Neural cell (in vitro differentiated cells): ENCODE measurements around the gene TCF12. TPM values are rescaled to one million over a fixed set of nuclear protein-coding genes. Genes with fewer than 3 reads are reported as not detected.

Experiments used
- H2AFZ ChIP-seq: fragments of 200-600, 300-800 bp; sonication (generic), shearing (Covaris generic); 2 replicates; pipeline ENCODE4 v1.6.0; 2014; ENCODE audit warnings: low read depth, mild to moderate bottlenecking, antibody characterized with exemption, low read length, moderate library complexity
- H3F3A ChIP-seq: fragments of 200-600 bp; shearing (Covaris generic); 2 replicates; pipeline ENCODE4 v1.6.1; 2016; ENCODE audit warnings: mild to moderate bottlenecking, moderate library complexity, mixed read lengths, antibody characterized with exemption, low read length; ENCODE audit not compliant: insufficient read depth, poor library complexity, severe bottlenecking
- H3K27ac ChIP-seq: fragments of 200-600, 300-800 bp; sonication (generic), shearing (Covaris generic); 2 replicates; pipeline ENCODE4 v1.5.1; 2014; ENCODE audit warnings: mild to moderate bottlenecking, low read length, moderate library complexity
- H3K27me3 ChIP-seq: fragments of 300-800, 200-600 bp; sonication (generic), shearing (Covaris generic); 2 replicates; pipeline ENCODE4 v1.6.0; 2014; ENCODE audit warnings: mild to moderate bottlenecking, low read depth, low read length, moderate library complexity; ENCODE audit not compliant: insufficient read depth
- H3K36me3 ChIP-seq: fragments of 300-800, 200-600 bp; sonication (generic), shearing (Covaris generic); 2 replicates; pipeline ENCODE4 v1.5.1; 2014; ENCODE audit warnings: mild to moderate bottlenecking, antibody characterized with exemption, low read length, moderate library complexity; ENCODE audit not compliant: insufficient read depth
- H3K4me2 ChIP-seq: fragments of 300-800, 200-600 bp; sonication (generic), shearing (Covaris generic); 2 replicates; pipeline ENCODE4 v1.6.0; 2014; ENCODE audit warnings: mild to moderate bottlenecking, low read length
- H3K4me3 ChIP-seq: fragments of 300-800, 200-600 bp; sonication (generic), shearing (Covaris generic); 2 replicates; pipeline ENCODE4 v1.5.1; 2014; ENCODE audit warnings: mild to moderate bottlenecking, low read length, moderate library complexity
- H3K79me2 ChIP-seq: fragments of 200-600 bp; shearing (Covaris generic); replicated peaks from 2 replicates; pipeline ENCODE4 v1.6.0; 2014; ENCODE audit warnings: mild to moderate bottlenecking, low read length, moderate library complexity; ENCODE audit not compliant: insufficient read depth
- H3K9ac ChIP-seq: fragments of 300-800, 200-600 bp; sonication (generic), shearing (Covaris generic); 2 replicates; pipeline ENCODE4 v1.6.1; 2016; ENCODE audit warnings: mild to moderate bottlenecking, low read length, mixed read lengths
- H3K9me2 ChIP-seq: fragments of 200-600 bp; shearing (Covaris generic); 2 replicates; pipeline ENCODE4 v1.6.1; 2016; ENCODE audit warnings: mild to moderate bottlenecking, low read length, mixed read lengths; ENCODE audit not compliant: insufficient read depth
- H3K9me3 ChIP-seq: fragments of 200-600, 300-800 bp; sonication (generic), shearing (Covaris generic); 2 replicates; pipeline ENCODE4 v1.6.1; 2016; ENCODE audit warnings: mild to moderate bottlenecking, mixed run types, low read length, moderate library complexity, mixed read lengths
- H4K20me1 ChIP-seq: fragments of 200-600 bp; shearing (Covaris generic); 2 replicates; pipeline ENCODE4 v1.6.1; 2016; ENCODE audit warnings: mild to moderate bottlenecking, mixed run types; ENCODE audit not compliant: insufficient read depth
- EP300 ChIP-seq: fragments of 450-650 bp; conservative IDR thresholded peaks from 2 replicates; pipeline ENCODE4 v1.6.1; 2014; ENCODE audit warnings: antibody characterized with exemption, mild to moderate bottlenecking, moderate library complexity; ENCODE audit not compliant: poor library complexity, severe bottlenecking
- EZH2 ChIP-seq: fragments of 200-600, 300-800 bp; shearing (Covaris generic), sonication (generic); IDR thresholded peaks from 2 replicates; pipeline ENCODE4 v1.6.1; 2014; ENCODE audit warnings: antibody characterized with exemption, low read length, borderline replicate concordance, mild to moderate bottlenecking; ENCODE audit not compliant: insufficient read depth, poor library complexity, severe bottlenecking
- MXI1 ChIP-seq: fragments of 450-650 bp; conservative IDR thresholded peaks from 2 replicates; pipeline ENCODE4 v1.6.1; 2014; ENCODE audit warnings: antibody characterized with exemption, mild to moderate bottlenecking; ENCODE audit not compliant: poor library complexity, severe bottlenecking
- POLR2AphosphoS5 ChIP-seq: IDR thresholded peaks from 2 replicates; pipeline ENCODE4 v1.6.1; 2012
- RAD21 ChIP-seq: fragments of 450-650 bp; conservative IDR thresholded peaks from 2 replicates; pipeline ENCODE4 v1.6.1; 2014; ENCODE audit warnings: antibody characterized with exemption, mild to moderate bottlenecking, moderate library complexity
- REST ChIP-seq: IDR thresholded peaks from 2 replicates; pipeline ENCODE4 v1.6.1; 2012; ENCODE audit warnings: borderline replicate concordance
- SMC3 ChIP-seq: fragments of 450-650 bp; conservative IDR thresholded peaks from 2 replicates; pipeline ENCODE4 v1.6.1; 2014; ENCODE audit warnings: antibody characterized with exemption, mild to moderate bottlenecking, moderate library complexity; ENCODE audit not compliant: poor library complexity
- TAF1 ChIP-seq: IDR thresholded peaks from 2 replicates; pipeline ENCODE4 v1.6.1; 2012; ENCODE audit warnings: low read depth
- polyA plus RNA-seq: library from polyadenylated mRNA; depleted of rRNA; stranded (reverse); fragments of >200 nt; gene quantifications from 2 replicates; pipeline ENCODE4 v1.2.3, GENCODE V29; 2014
- TF ChIP-seq, protein P1 (sequence below): fragments of 450-650 bp; IDR thresholded peaks from 2 replicates; pipeline ENCODE4 v1.5.1; 2014; ENCODE audit warnings: antibody characterized with exemption, mild to moderate bottlenecking, moderate library complexity; ENCODE audit not compliant: poor library complexity, severe bottlenecking

TCF12 gene
- polyA plus RNA-seq, 1 donor from 2014 or later: 52.7 TPM

DNA sequence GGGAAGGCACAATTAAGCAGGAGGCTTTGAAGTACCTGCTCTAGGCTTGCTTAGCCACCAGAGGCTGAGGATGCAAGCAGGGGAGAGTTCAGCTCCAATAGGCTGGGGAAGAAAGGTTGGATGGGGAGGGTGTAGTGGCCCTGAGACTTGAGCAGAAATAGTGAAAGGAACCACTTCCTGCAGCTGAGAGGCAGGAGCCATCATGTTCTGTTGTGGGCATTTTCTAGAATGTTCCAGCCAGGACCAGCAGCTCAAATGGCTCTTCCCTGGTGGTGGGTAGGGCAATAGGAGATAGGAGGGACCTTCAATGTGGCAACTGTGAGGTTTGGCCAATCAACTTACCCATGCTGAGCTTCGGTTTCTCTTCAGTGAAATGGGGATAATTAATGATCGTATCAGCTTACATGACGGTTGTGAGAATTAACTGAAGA is 378.7 kb downstream of the TCF12 start:
- no peaks in the 10 kb centered on the region for H3K9me2 ChIP-seq
- H3K9ac ChIP-seq: no peak overlapping the region
- H3K4me3 ChIP-seq: no peak overlapping the region
- no peaks in the 10 kb centered on the region for H3K9me3 ChIP-seq
- H3K4me2 ChIP-seq: no peak overlapping the region
- no peaks in the 10 kb centered on the region for H3K27me3 ChIP-seq
- H4K20me1 ChIP-seq: no peaks in the 10 kb centered on the region
- TF ChIP-seq, protein P1, sequence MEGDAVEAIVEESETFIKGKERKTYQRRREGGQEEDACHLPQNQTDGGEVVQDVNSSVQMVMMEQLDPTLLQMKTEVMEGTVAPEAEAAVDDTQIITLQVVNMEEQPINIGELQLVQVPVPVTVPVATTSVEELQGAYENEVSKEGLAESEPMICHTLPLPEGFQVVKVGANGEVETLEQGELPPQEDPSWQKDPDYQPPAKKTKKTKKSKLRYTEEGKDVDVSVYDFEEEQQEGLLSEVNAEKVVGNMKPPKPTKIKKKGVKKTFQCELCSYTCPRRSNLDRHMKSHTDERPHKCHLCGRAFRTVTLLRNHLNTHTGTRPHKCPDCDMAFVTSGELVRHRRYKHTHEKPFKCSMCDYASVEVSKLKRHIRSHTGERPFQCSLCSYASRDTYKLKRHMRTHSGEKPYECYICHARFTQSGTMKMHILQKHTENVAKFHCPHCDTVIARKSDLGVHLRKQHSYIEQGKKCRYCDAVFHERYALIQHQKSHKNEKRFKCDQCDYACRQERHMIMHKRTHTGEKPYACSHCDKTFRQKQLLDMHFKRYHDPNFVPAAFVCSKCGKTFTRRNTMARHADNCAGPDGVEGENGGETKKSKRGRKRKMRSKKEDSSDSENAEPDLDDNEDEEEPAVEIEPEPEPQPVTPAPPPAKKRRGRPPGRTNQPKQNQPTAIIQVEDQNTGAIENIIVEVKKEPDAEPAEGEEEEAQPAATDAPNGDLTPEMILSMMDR: no peak
- TF ChIP-seq REST (no peak), RAD21 (no peak), POLR2AphosphoS5 (no peak), TAF1 (no peak), EZH2 (no peak), MXI1 (no peak), EP300 (no peak), SMC3 (no peak)
- H3K79me2 ChIP-seq: no peaks in the 10 kb centered on the region
- H3F3A ChIP-seq: no peaks in the 10 kb centered on the region
- H3K27ac ChIP-seq: no peak overlapping the region
- H2AFZ ChIP-seq: no peak overlapping the region
- no peaks in the 10 kb centered on the region for H3K36me3 ChIP-seq

DNA sequence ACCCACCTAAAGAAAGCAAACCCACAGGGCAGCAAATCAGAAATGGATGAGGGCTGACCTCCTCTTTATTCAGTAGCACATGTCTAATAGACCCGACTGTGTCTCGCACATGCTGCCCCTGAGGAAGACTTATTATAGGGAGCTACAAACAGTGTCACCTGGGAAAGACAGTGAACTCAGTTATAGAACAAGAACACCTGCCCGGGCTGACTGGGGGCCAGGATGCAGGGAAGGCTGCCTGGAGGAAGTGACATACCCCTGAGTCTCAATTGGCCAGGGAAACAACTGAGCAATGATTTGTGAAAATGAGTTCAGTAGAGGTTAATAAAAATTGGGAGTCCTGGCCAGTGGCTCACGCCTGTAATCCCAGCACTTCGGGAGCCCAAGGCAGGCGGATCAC is 379.2 kb downstream of the TCF12 start:
- no peaks in the 10 kb centered on the region for H3K9me3 ChIP-seq
- H3K36me3 ChIP-seq: no peaks in the 10 kb centered on the region
- no peaks in the 10 kb centered on the region for H3K79me2 ChIP-seq
- H3K4me3 ChIP-seq: no peak overlapping the region
- no peak overlapping the region for H3K4me2 ChIP-seq
- TF ChIP-seq RAD21: no peak
- TF ChIP-seq SMC3: no peak
- no peak for TF ChIP-seq MXI1
- TF ChIP-seq TAF1: no peak
- no peak for TF ChIP-seq POLR2AphosphoS5
- TF ChIP-seq EZH2: no peak
- TF ChIP-seq, protein P1: no peak
- TF ChIP-seq EP300: no peak
- no peak for TF ChIP-seq REST
- H3K9ac ChIP-seq: no peak overlapping the region
- H3K27me3 ChIP-seq: no peaks in the 10 kb centered on the region
- H4K20me1 ChIP-seq: no peaks in the 10 kb centered on the region
- H3K9me2 ChIP-seq: no peaks in the 10 kb centered on the region
- H3K27ac ChIP-seq: no peak overlapping the region
- H2AFZ ChIP-seq: no peak overlapping the region
- H3F3A ChIP-seq: no peaks in the 10 kb centered on the region
